G401 (cell line): Measurements from ENCODE around the gene ERI3. TPM values are rescaled to one million over a fixed set of nuclear protein-coding genes. Genes with fewer than 3 reads are reported as not detected.

Source experiments
- DNase-seq: peaks from one replicate; pipeline ENCODE4 v3.0.0-alpha.2; 2015; ENCODE audit warnings: low spot score
- in situ Hi-C: cut with HindIII; loops from 2 replicates; pipeline ENCODE4 v1.10.0; 2016; ENCODE audit warnings: low sequenced_read_pairs, mixed read lengths
- total RNA-seq: library from RNA; depleted of rRNA; stranded (reverse); fragments of >200 nt; shearing (Covaris generic); gene quantifications from 2 replicates; pipeline ENCODE4 v1.2.3, GENCODE V29; 2014

ERI3 gene
- total RNA-seq, 1 experiment from 2014 or later, result 135 TPM

DNA sequence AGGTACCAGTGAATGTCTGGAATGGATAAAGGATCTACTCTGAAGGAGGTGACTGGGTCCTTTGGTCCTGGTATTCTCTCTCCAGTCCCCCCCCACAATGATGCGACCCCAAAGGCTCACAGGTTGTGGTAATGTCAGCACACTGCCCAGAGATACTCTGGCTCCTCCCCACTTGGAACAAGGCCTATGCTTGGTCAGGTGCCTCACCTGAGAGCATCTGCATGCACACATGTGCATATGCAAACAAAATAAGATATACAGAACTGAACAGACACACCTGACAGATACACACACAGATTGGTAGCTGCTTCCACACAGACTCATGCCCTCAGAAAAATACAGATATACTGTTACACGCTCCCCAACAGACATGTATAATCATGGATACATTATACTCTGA is 108.3 kb downstream of the ERI3 start:
- no peak for DNase-seq
- in situ Hi-C loops, result no loop called here

DNA sequence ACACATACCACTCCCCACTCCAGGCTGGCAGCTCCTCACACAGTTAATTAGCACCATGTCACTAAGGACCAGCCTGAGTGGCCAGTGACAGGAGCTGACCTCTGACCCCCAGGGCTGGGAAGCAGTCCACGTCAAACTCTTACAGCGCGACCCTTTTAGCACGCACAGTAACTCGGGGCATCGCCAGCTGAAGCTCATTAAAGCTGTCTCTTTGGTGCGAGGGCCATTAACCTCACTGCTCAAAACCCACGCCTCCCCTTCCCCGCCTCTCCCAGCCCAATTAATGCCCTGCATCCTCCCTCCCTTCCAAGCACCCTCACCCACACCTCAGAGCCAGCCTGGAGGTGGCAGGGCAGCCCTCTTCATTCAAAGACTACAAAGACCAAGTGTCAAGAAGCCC is 110.1 kb downstream of the ERI3 start:
- in situ Hi-C loops, result no loop called here
- DNase-seq, result no peak

GRCh38 chr1:44243782-44244495 is 111.1 kb downstream of the ERI3 start:
- in situ Hi-C loops, result no loop called here
- DNase-seq, result no peak

DNA sequence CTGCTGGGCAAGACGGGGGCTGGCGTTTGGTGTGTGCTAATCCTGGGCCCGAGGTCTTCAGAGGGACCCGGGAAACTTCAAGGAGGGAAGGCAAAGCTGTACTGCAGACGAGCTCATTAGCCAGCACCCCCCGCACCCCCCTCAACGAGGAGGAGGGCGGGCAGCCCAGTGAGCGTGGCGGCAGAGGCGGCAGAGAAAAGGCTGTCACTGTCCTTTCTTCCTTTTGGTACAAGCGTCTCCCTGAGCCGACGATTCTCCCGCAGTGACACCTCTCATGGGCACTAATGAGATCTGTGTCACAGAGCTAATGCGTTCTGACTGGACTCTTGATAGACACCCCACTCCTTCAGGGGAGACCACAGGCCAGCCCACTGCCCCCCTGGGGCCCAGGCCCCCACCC is 112.3 kb downstream of the ERI3 start:
- DNase-seq, result no peak
- in situ Hi-C loops, result no loop called here

GRCh38 chr1:44240802-44241671 is 114.0 kb downstream of the ERI3 start:
- no peak for DNase-seq
- in situ Hi-C loops, result no loop called here

- DNase-seq, result no peak
- in situ Hi-C loops, result no loop called here
These were observed 115.1 kb downstream of the ERI3 start for GRCh38 chr1:44239961-44240371.

DNA sequence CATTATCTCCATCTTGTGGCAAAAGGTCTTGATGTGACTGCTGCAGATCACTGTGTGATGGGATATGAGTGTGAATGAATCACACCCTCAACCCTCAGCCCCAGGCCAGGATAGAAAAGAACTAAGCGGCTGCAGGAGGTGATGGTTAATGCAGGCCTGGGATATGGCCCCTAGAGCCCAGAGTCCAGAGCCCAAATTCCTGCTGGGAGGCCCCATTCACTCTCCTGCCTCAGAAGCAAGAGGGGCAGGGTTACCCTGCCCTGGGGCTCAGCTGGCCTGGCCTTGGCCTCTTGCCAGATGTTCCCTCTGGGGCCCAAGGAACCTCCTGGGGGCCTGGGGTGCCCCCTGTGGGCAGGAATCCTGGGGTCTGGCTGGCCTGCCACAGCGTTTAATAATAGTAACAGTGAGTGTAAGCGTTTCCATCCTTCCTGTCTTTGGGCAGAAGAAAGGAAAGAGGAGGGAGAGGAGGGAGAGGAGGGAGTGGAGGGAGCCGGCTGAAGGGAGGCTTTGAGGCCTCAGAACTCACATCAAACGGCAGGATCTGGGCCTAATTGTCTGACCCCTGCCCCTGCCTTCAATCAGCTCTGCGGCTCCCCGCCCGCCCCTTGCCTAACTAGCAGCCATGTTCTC is 115.6 kb downstream of the ERI3 start:
- in situ Hi-C loops, result no loop called here
- no peak for DNase-seq

DNA sequence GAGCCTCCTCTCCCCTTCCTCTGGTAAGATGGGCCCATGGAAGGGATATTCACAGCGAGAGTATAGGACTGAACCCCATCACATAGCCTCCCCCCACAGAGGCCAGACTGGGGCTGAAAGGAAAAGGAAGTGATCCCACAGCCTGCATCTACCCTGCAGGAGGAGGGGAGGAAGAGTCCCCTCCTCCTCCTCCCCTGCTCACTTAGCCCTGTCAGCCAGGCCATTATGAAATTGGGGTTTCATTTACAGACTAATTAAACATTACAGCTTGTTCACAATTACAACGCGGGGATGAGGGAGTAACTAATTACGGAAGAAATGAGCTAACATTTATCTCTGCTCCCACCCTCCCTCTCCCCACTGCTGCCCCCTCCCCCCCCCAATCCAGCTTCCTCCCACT is 116.4 kb downstream of the ERI3 start:
- in situ Hi-C loops, result no loop called here
- no peak for DNase-seq

GRCh38 chr1:44237721-44238457 is 117.2 kb downstream of the ERI3 start:
- in situ Hi-C loops, result no loop called here
- no peak for DNase-seq

DNA sequence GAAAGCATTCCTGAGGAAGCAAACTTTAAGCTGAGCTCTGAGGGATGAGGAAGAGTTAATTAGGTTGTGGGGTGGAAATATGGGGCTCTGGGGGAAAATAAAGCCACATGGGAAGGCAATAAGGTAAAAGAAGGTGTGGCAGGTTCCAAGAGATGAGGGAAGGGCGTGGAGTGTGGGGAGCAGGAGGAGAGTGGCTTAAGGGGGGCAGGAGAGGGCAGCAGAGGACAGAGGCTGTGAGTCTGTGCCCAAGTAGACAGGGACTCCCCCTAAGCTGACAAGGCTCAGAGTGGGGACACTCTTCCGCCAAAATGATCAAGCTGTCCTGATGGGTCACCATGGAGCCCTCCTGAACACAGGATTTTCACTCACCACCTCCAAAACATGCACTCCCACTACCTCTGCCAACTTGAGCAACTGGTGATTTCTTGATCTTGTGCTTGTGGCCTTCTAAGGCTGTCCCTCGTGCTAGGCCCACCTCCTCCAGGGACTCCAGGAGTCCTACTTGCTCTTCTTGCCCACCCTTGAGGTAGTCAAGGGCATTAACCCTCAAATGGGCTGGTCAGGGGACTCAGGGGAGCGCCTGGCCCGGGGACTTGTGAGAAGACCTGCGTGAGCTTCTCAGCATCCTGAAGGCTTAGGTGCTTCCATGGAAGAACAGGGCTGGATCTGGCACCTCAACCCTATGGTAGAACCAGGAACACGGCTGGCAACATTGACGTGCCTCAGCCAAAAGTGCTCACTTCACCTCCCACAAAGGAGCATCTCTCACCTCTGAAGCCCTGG is 118.4 kb downstream of the ERI3 start:
- DNase-seq, result no peak
- in situ Hi-C loops, result no loop called here

- no peak for DNase-seq
- in situ Hi-C loops, result no loop called here
These were observed 119.2 kb downstream of the ERI3 start for GRCh38 chr1:44235808-44236207.

DNA sequence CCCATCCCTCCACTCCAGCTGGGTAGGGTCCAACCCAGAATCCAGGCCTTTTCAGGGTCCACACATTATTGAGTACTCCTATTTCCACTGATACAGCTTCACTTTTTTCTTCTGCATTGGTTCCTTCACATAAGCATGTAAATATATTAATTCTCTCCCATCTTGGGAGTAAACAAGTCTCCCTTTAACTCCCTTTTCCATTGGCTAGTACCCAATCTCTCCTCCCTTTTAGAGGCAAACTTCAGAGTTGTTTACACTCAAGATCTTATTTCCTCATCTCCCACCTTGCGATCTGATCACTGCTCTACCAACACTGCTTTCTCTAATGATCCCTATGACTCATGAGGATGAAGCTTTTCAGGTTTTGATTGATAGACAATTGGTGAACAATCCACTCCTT is 121.5 kb downstream of the ERI3 start:
- DNase-seq, result no peak
- in situ Hi-C loops, result no loop called here

GRCh38 chr1:44230796-44231195 is 124.3 kb downstream of the ERI3 start:
- DNase-seq, result no peak
- in situ Hi-C loops, result no loop called here

DNA sequence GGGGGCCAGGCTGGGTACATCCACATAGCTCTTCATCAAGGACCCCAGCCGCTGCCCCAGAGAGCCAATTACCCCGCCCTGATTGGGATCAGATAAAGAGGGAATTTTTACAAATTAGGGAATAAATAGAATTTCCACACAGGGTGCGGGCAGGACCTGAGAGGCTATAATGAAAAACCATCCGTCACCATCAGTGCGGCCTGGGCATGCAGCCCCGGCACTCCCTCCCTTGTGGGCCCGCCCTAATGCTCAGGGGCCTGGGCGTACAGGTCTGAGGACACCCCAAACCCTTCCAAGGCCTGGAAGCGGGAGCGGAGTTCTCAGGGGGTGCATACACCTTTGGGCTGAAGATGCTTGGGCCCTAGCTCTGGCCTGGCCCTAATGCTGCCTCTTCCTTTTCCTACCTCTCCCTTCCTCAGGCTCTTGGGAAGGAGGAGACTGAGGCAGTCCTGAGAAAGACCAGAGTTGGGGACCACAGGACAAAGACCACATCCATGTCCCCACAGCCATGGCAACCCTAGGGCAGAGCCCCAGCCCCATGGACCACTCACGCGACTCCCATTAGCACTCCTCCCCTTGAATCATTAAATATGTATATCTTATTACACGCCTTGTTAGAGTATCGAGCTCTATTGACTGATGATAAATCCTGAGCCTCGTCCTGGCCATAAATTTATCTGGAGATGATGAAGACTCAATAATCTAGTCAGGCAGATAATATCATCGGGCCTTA is 125.5 kb downstream of the ERI3 start:
- in situ Hi-C loops, result no loop called here
- DNase-seq, result no peak

GRCh38 chr1:44228218-44228617 is 126.8 kb downstream of the ERI3 start:
- in situ Hi-C loops, result no loop called here
- no peak for DNase-seq

DNA sequence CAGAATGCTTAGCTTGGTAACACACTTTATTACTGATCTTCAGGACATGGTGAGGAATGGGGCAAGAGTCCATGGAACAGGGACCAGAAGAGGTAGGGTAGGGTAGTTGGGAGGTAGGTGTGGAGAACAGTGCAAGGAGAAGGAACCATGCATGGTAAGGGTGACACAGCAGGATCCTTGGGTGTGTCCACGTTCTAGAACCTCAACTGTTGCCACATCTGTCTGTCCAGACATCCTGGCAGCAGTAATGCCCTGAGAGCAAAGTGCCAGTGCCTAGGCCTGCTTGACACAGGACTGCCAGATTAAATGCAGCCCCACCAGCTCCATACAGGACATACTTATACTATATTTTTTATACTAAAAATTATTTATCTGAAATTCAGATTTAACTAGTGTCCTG is 127.8 kb downstream of the ERI3 start:
- in situ Hi-C loops, result no loop called here
- DNase-seq, result no peak

DNA sequence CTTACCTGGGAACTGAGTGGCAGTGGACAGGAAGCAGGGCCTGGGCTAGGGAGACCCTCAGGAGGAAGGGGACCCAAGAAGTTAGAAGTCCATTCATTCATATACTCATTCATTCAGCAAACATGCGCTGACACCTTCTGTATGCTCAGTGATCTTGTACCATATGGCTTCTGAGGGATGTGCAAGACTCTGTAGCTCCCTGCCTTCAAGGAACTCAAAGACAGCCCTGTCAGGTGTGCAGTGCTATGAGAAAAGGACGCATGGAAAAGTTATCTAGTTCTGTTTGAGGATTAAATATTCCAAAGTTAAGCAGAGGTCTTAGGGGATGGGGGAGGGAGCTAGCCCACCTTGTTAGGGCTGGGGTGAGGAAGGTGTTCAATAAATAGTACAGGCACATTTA is 129.3 kb downstream of the ERI3 start:
- in situ Hi-C loops, result no loop called here
- no peak for DNase-seq

GRCh38 chr1:44223187-44223610 is 131.9 kb downstream of the ERI3 start:
- no peak for DNase-seq
- in situ Hi-C loops, result no loop called here
